Adrenal gland (tissue), 12 donors: ENCODE data around the gene SLC25A28. TPM values are rescaled to one million over a fixed set of nuclear protein-coding genes. Genes with fewer than 3 reads are reported as not detected.

Source experiments
- DNase-seq, 7 donors: peaks; one replicate each; pipeline ENCODE4 v3.0.0-alpha.2; 2019 to 2020
- H3K27ac ChIP-seq, 5 donors: fragments of 200-600 bp; sonication (generic) in 4 of 5; 1 replicate in 3 of 5; 2 replicates in 2 of 5; pipeline versions ENCODE4 v1.5.1 to v1.8.0; 2016 to 2020; ENCODE audit warnings: mild to moderate bottlenecking in 1 of 5
- H3K27me3 ChIP-seq: fragments of 200-600 bp; 2 replicates; pipeline ENCODE4 v1.8.0; 2021
- H3K36me3 ChIP-seq, 2 donors: fragments of 200-600 bp; replicated peaks in 1 of 2; 1 replicate in 1 of 2; 2 replicates in 1 of 2; pipeline versions ENCODE4 v1.5.1 to v1.8.0; 2018 to 2022
- H3K4me1 ChIP-seq, 2 donors: fragments of 200-600 bp; replicated peaks in 1 of 2; 1 replicate in 1 of 2; 2 replicates in 1 of 2; pipeline versions ENCODE4 v1.5.1 to v1.8.0; 2018 to 2021
- H3K4me3 ChIP-seq, 4 donors: fragments of 200-600 bp; sonication (generic) in 3 of 4; one replicate each; pipeline ENCODE4 v1.5.1; 2016 to 2018
- H3K9me3 ChIP-seq, 3 donors: fragments of 200-600 bp; sonication (generic) in 1 of 3; replicated peaks in 1 of 3; 1 replicate in 2 of 3; 2 replicates in 1 of 3; pipeline versions ENCODE4 v1.5.1 to v1.8.0; 2016 to 2021
- CTCF ChIP-seq, 6 experiments: fragments of 450-650 bp in 4 of 6; fragments of 200-600 bp in 2 of 6; sonication (generic) in 1 of 6; IDR thresholded peaks; 1 replicate in 5 of 6; 2 replicates in 1 of 6; pipeline versions ENCODE4 v1.5.1 to v1.8.0; 2016 to 2021; ENCODE audit warnings: antibody characterized with exemption in 6 of 6, mild to moderate bottlenecking in 2 of 6, moderate library complexity in 1 of 6
- POLR2A ChIP-seq, 2 donors: fragments of 450-650 bp; IDR thresholded peaks; one replicate each; pipeline ENCODE4 v1.6.1; 2017; ENCODE audit warnings: antibody characterized with exemption in 2 of 2, mild to moderate bottlenecking in 2 of 2, moderate library complexity in 1 of 2
- WGBS, 4 donors: extraction: QIAGEN DNeasy Blood & Tissue Kit in 2 of 4; methylation state at CpG; one replicate each; pipeline versions ENCODE4 v1.1.5 to v1.1.7; 2013 to 2017; 5-methylcytosine and 5-hydroxymethylcytosine counted together
- intact Hi-C, 2 donors: fragments of 100-400 bp; cut with DNase I; formaldehyde crosslinking; loops; one replicate each; pipeline versions ENCODE4 v1.14.1 to v1.15.0; 2022 to 2023
- polyA plus RNA-seq, 3 donors: library from polyadenylated mRNA; stranded (reverse); fragments of 200-250 nt in 2 of 3; fragments of 350-450 nt in 1 of 3; fragmentation: Illumina TruSeq in 1 of 3; extraction: RNeasy Lipid Tissue Mini Kit (QIAGEN cat#74804) in 1 of 3; gene quantifications; one replicate each; pipeline ENCODE4 v1.2.3, GENCODE V29; 2013 to 2014
- total RNA-seq, 9 donors: library from RNA; depleted of rRNA in 4 of 9; stranded (reverse); fragments of >200 nt in 4 of 9; fragments of 120-200 nt in 1 of 9; fragmentation: NEBNext Ultra II Directional in 1 of 9; extraction: Animal tissue kit (Norgen Biotek cat#: 25700) in 1 of 9; gene quantifications; one replicate each; pipeline versions ENCODE4 v1.1.0 to v1.2.4, GENCODE V29; 2013 to 2023
- donor health status: healthy with polysubstance abuse.
- donor health status: Bipolar disorder and iron deficiency.
- donor health status: DM: yes; HTN: yes; CAD: no.
- donor health status: DM: no; HTN: no; CAD: no.
- donor health status: DM: no; HTN: no; CAD: no.
- donor health status: DM: yes; HTN: yes; CAD: no.

The SLC25A28 gene
- total and polyA plus RNA-seq, 12 donors = 9.6 to 299 (median 66.0) TPM

GRCh38 chr10:99658622-99659030 lies 38.4 kb upstream of the SLC25A28 start:
- 3 to 13% (median 8%) methylated on average over 24 of the region's 24 CpGs for WGBS, 4 donors
- no peaks in the 10 kb centered on the region for H3K36me3 ChIP-seq

GRCh38 chr10:99656199-99657064 lies 36.2 kb upstream of the SLC25A28 start:
- no peak overlapping the region for H3K27ac ChIP-seq
- H3K4me3 ChIP-seq = no peak overlapping the region
- H3K9me3 ChIP-seq = no peaks in the 10 kb centered on the region
- no peaks in the 10 kb centered on the region for H3K36me3 ChIP-seq
- DNase-seq = no peak
- WGBS, 4 donors = 0% methylated on average over 1 of the region's 1 CpG
- TF ChIP-seq POLR2A (IDR thresholded peaks at IDR 0.05) (no peak), CTCF (IDR thresholded peaks at IDR 0.05) (no peak)
- H3K4me1 ChIP-seq = peaks cover 16 to 20% of the 10 kb centered on the region in 2 donors
- intact Hi-C loops = no loop called here
- no peaks in the 10 kb centered on the region for H3K27me3 ChIP-seq

More at GRCh38 chr10:99658622-99659030, 38.4 kb upstream of the SLC25A28 start:
- peak; percentile 35 to 86 (median 72) for DNase-seq
- Histone ChIP-seq H3K27ac (peak overlapping the region in 1 of 5 donors; percentile 57), H3K4me1 (peaks cover 16 to 26% of the 10 kb centered on the region in 2 donors), H3K27me3 (no peaks in the 10 kb centered on the region), H3K9me3 (no peaks in the 10 kb centered on the region), H3K4me3 (peak overlapping the region; percentile 65 to 98 (median 82))
- intact Hi-C loops = no loop called here
- TF ChIP-seq CTCF (IDR thresholded peaks at IDR 0.05) = no peak
- no peak for TF ChIP-seq POLR2A (IDR thresholded peaks at IDR 0.05)

DNA sequence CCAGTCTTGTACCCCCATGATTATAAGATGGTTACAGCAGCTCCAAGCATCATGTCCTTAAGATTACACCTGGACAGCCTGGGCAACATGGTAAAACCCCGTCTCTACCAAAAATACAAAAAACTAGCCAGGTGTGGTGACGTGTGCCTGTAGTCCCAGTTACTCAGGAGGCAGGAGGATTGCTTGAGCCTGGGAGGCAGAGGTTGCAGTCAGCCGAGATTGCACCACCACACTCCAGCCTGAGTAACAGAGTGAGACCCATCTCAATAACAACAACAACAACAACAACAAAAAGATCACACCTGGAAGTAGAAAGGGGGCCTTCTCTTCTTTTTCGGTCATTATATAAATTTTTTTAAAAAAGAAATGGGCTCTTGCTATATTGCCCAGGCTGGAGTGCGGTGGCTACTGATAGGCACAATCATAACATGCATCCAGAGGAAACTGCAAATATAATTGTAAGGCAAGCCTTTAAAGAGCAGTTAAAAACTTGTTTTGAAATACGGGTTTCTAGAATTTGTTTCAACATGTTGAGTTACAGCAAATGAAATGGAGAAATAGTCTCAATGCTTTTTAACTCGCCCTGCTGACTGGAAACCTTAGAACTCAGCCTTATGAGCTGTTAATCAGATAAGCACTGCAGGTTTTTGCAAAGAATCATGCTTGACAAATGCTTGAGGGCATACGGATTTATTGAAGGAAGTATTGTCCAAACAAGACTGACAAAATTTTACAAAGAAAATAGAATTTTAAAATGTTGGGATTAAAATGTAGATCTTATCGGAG lies 34.3 kb upstream of the SLC25A28 start:
- no peak for TF ChIP-seq CTCF (IDR thresholded peaks at IDR 0.05)
- no peak for TF ChIP-seq POLR2A (IDR thresholded peaks at IDR 0.05)
- Histone ChIP-seq H3K27ac (no peak overlapping the region), H3K9me3 (no peaks in the 10 kb centered on the region), H3K36me3 (no peaks in the 10 kb centered on the region), H3K27me3 (no peaks in the 10 kb centered on the region), H3K4me1 (peaks cover 6 to 7% of the 10 kb centered on the region in 2 donors), H3K4me3 (no peak overlapping the region)
- intact Hi-C loops = no loop called here
- no peak for DNase-seq
- WGBS, 4 donors = 87 to 93% (median 90%) methylated on average over 9 of the region's 9 CpGs

- WGBS, 4 donors = 93 to 96% (median 94%) methylated on average over 4 of the region's 4 CpGs
- Histone ChIP-seq H3K4me1 (no peaks in the 10 kb centered on the region), H3K4me3 (no peak overlapping the region), H3K27me3 (no peaks in the 10 kb centered on the region), H3K9me3 (no peaks in the 10 kb centered on the region), H3K27ac (no peak overlapping the region), H3K36me3 (no peaks in the 10 kb centered on the region)
- DNase-seq = no peak
- intact Hi-C loops = no loop called here
- TF ChIP-seq POLR2A (IDR thresholded peaks at IDR 0.05) (no peak), CTCF (IDR thresholded peaks at IDR 0.05) (no peak)
Observed at GRCh38 chr10:99652800-99653390, 32.7 kb upstream of the SLC25A28 start.
